Activated CD8-positive, alpha-beta memory T cell treated with anti-CD3 and anti-CD28 coated beads for 4 hours (primary cell): ENCODE measurements around the gene TMPRSS2.

ENCODE experiments used
- DNase-seq, 2 donors: peaks; one replicate each; pipeline ENCODE4 v3.0.0-alpha.2; 2020; ENCODE audit warnings: low read depth in 2 of 2

The TMPRSS2 gene

DNA sequence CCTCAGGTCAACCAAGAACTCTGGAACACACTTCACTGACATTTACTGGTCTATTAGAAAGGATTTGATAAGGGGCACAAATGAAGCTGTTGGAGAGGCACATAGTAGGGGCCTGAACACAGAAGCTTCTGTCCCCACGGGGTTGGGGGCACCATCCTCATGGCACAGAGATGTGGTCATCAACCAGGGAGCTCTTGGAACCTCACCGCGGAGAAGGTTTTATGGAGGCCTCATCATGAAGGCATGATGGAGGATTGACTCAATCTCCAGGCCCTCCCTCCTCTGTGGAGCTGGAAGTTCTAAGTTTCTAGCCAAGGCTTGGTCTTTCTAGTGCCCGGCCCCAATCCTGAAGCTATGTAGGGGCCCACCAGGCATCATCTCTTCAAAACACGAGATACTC, 58.3 kb downstream of the TMPRSS2 start:
- DNase-seq: no peak

DNA sequence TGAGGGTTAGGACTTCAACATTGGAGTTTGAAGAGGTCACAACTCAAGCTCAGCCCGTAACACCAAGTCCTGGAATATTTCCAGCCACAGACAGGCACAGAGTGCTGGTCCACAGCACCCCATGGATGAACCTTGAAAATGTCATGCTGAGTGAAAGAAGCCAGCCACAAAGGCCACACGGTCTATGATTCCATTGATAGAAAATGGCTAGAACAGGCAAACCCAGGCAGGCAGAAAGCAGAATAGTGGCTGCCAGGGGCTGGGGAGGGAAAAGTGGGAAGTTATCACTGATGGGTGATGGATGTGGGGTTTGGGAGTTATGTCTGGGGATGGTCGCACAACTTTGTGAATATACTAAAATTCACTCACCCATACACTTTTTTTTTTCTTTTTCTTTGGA, 60.6 kb downstream of the TMPRSS2 start:
- no peak for DNase-seq

- no peak for DNase-seq
These were observed 61.4 kb downstream of the TMPRSS2 start for GRCh38 chr21:41446586-41446985.

GRCh38 chr21:41445465-41445862, 62.5 kb downstream of the TMPRSS2 start:
- no peak for DNase-seq

DNA sequence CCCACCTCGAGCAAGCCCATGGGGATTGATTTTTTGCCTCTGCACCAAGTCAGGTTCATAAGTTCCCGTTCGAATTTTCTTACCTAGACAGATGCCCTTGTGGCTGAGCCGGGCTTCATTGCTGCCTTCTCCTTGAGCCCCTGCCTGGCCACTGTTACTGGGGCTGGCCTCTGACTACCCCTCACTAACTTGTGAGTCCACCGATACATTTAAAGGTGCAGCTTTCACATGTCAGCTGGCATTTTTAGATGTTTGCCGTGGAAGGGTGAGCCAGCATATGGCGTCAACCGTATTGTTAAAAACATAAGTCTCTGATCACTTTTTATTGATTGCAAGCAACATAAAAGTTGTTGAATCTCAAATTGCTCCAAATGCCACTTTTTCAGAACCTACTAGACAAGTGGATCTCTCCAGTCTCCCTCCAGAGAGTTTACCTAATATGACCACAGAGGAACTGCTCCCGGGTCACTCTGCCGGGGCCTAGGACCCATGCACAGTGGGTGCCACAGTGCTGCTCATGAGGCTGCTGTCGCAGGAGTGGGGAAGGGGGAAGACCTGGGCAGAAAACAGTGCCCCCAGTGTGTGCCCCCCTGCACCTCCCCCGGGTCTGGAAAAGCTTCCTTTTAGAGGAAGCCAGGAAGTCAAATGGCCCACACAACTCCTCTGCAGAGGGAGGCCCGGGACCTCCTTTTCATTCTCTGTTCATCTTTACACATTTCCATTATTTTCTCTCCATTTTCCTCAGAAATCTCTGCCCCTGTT, 63.1 kb downstream of the TMPRSS2 start:
- no peak for DNase-seq

DNA sequence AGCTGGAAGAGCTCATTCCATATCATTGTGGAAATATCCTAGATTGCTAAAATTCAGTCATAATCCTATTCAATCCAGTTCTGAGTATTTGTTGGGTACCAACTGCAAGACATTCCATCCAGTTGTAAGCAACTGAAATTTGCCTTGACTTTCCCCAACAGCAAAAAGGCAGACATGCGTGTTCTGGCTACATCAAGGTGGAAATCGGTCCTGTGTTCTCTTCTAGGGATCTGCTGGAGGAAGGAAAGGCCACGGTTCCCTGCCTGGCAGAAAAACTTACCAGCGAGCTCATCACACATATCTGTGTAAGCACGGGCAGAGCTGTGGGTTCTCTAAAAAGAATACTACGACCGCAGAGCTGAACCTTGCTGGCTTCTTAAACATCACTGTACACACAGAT, 64.4 kb downstream of the TMPRSS2 start:
- no peak for DNase-seq

- no peak for DNase-seq
These were observed 65.3 kb downstream of the TMPRSS2 start for GRCh38 chr21:41442481-41443186.

DNA sequence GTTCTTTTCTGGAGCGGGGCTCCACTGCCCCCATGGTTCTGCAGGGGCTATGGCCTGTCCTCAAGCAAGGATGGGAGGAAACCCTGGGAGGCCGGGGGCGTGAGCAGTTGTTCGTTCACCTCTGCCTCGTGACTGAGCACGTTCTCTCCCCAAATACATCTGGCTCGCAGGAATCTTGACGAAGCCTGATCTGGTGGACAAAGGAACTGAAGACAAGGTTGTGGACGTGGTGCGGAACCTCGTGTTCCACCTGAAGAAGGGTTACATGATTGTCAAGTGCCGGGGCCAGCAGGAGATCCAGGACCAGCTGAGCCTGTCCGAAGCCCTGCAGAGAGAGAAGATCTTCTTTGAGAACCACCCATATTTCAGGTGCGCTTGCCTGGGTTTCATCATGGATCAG, 66.4 kb downstream of the TMPRSS2 start:
- no peak for DNase-seq

DNA sequence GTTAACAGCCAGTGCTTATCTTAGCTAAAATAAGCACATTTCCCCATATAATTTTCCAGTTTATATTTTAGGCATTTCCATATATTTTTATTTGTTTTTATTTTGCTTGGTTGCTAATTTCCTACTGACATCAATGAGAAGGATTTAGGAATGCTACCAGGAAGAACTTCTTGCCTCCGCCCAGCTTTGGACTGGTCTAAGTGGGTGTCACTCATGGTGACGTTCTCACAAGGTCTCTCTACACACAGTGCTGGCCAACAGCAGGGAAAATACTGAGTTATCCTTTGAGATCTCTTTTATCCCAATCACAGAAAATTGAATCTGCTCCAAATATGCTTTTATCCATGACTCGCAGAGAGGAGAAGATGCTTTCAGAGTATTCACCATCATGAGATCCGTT, 68.7 kb downstream of the TMPRSS2 start:
- DNase-seq: no peak

DNA sequence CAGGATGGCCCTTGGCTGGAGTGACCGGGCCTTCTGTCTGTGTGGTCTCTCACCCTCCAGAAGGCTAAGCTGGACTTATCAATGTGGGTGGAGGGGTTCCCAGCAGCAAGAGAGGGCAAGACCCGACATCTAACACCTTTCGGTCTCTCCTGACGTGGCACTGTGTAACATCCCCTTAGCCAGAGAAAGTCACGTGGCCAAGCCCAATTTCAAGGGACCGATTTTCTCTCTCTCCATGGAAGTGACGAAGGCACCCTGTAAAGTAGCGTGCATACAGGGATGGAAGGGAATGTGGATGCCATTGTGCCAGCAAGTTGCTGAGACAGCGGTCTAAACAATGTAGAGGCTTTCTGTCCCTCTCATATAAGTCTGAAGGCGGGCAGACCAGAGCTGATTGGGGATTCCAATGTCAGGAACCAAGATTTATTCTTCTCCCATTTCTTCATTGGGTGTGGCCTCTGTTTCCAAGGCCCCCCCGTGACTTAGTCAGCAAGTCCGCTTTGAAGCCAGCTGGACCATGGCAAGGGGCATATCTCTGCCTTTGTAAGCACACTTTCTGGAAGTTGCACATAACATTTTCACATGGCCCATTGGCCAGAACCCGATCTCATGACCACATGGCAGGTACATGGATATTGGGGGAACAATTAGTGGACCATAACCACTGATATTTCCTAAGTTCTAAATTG, 69.4 kb downstream of the TMPRSS2 start:
- DNase-seq: no peak

GRCh38 chr21:41437729-41438128, 70.2 kb downstream of the TMPRSS2 start:
- DNase-seq: no peak

DNA sequence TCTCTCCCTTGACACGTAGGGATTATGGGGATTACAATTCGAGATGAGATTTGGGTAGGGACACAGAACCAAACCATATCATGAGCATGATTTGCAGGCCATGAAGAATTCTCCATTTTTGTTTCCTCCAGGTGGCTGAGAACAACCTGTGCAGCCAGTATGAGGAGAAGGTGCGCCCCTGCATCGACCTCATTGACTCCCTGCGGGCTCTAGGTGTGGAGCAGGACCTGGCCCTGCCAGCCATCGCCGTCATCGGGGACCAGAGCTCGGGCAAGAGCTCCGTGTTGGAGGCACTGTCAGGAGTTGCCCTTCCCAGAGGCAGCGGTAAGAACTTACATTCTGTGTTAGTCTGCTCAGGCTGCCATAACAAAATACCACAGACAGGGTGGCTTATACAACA, 72.3 kb downstream of the TMPRSS2 start:
- DNase-seq: no peak

DNA sequence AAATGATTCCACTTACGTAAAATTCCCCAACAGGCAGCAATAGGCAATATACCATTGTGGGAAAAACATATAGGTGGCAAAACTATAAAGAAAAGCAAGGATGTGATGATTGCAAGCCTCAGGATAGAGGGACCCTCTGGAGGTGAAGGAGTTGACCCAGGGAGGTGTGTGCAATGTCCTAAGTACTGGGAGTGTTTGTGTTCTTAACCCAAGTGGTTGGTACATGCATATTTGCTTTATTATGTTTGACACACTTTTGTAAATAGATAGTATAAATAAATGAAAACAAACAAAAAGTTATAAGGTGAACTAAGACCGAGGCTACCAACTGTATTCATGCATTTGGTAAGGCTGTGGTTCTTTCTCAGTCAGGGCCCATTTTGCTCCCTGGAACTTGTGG, 74.4 kb downstream of the TMPRSS2 start:
- DNase-seq: no peak

DNA sequence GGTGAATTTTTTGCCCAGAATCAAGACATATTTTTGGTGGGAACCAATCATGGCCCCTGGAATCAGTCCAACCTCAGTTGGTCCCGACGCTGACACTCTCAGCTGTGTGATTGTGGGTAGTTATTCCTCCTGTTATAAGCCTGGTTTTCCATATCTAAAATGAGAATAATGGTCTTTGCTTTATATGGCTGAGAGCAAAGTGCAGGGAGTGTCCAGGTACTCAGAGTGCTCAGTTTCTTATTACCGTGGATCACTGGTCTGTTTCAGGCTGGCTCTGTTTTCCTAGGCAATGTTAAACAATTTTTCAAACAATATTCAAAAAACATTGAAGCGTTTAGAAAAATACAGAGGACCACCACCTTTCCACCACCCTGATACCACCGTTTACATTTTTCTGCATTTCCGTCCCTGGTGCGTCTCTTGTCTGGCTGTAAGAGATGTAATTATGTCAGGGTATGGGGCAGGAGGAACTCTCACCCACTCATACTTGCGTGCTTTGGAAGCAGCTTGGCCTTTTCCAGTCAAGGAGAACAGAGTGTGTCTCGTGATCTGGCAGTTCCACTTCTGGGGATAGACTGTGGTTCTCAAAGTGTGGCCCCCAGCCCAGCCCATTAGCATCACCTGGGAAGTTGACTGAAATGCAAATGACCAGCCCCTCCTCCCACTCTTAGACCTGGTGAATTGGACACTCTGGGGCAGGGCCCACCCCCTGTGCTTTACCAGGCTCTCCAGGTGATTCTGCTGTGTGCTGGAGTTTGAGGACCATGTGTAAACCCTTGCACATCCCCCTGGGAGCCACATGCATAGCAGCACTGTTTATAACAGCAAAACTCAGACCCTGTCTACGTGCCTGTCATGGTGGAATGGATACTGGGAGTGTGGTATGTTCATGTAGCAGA, 75.1 kb downstream of the TMPRSS2 start:
- DNase-seq: no peak

GRCh38 chr21:41431788-41432548, 76.0 kb downstream of the TMPRSS2 start:
- DNase-seq: no peak

GRCh38 chr21:41429925-41430491, 78.0 kb downstream of the TMPRSS2 start:
- no peak for DNase-seq

- no peak for DNase-seq
These were observed 78.7 kb downstream of the TMPRSS2 start for GRCh38 chr21:41429305-41429704.

GRCh38 chr21:41428847-41429246, 79.1 kb downstream of the TMPRSS2 start:
- no peak for DNase-seq

GRCh38 chr21:41428311-41428710, 79.6 kb downstream of the TMPRSS2 start:
- DNase-seq: no peak

DNA sequence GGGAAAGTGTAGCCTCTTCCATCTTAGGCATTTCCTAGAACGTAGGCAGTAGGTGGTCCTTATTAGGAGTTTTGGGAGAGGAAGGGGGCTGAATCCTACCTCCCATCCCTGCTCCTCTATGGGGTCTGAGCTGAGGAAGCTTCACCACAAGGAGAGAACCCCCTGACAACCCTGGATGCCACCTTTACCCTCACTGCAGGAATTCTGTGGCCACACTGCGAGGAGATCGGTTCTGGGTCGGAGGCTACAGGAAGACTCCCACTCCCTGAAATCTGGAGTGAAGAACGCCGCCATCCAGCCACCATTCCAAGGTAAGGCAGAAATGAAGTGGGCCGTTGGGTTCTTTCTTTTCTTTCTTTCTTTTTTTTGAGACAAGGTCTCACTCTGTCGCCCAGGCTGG, 80.4 kb downstream of the TMPRSS2 start:
- no peak for DNase-seq
